Mesenchymal stem cell (in vitro differentiated cells and primary cell): ENCODE measurements around the gene MEGF9.

Experiments
- DNase-seq: peaks from one replicate; pipeline ENCODE4 v3.0.0-alpha.2; 2013
- H2AFZ ChIP-seq: one replicate; pipeline ENCODE4 v1.6.1; 2013; ENCODE audit warnings: low read depth, mild to moderate bottlenecking, control low read depth, inconsistent platforms, low read length, moderate library complexity
- H2AK5ac ChIP-seq: 2 replicates; pipeline ENCODE4 v1.6.1; 2013; ENCODE audit warnings: low read length, moderate library complexity, mild to moderate bottlenecking, inconsistent platforms; ENCODE audit not compliant: severe bottlenecking
- H2BK120ac ChIP-seq: one replicate; pipeline ENCODE4 v1.6.1; 2013; ENCODE audit warnings: low read depth, mild to moderate bottlenecking, inconsistent platforms, low read length, moderate library complexity
- H2BK12ac ChIP-seq, 2 experiments: one replicate each; pipeline ENCODE4 v1.6.1; 2013; ENCODE audit warnings: inconsistent platforms in 2 of 2, low read length in 2 of 2, mild to moderate bottlenecking in 2 of 2, moderate library complexity in 2 of 2, control low read depth in 1 of 2
- H2BK15ac ChIP-seq: one replicate; pipeline ENCODE4 v1.6.1; 2013; ENCODE audit warnings: mild to moderate bottlenecking, low read depth, inconsistent platforms; ENCODE audit not compliant: poor library complexity, severe bottlenecking
- H2BK5ac ChIP-seq: 2 replicates; pipeline ENCODE4 v1.6.1; 2013; ENCODE audit warnings: low read depth, mild to moderate bottlenecking, low read length, control low read depth, inconsistent platforms; ENCODE audit not compliant: poor library complexity, severe bottlenecking
- H3K14ac ChIP-seq, 2 experiments: one replicate each; pipeline ENCODE4 v1.6.1; 2013; ENCODE audit warnings: inconsistent platforms in 2 of 2, low read length in 2 of 2, control low read depth in 1 of 2, mild to moderate bottlenecking in 1 of 2, moderate library complexity in 1 of 2
- H3K18ac ChIP-seq, 2 experiments: one replicate each; pipeline ENCODE4 v1.6.1; 2013; ENCODE audit warnings: inconsistent platforms in 2 of 2, low read length in 2 of 2, control low read depth in 1 of 2, low read depth in 1 of 2, mild to moderate bottlenecking in 1 of 2
- H3K23ac ChIP-seq, 2 experiments: one replicate each; pipeline ENCODE4 v1.6.1; 2013; ENCODE audit warnings: inconsistent platforms in 2 of 2, low read length in 2 of 2, mild to moderate bottlenecking in 2 of 2, moderate library complexity in 2 of 2, control low read depth in 1 of 2
- H3K27ac ChIP-seq: 2 replicates; pipeline ENCODE4 v1.5.1; 2013; ENCODE audit warnings: mild to moderate bottlenecking, moderate library complexity, low read length, control low read depth, inconsistent platforms; ENCODE audit not compliant: poor library complexity, severe bottlenecking
- H3K27me3 ChIP-seq, 2 experiments: 2 replicates each; pipeline versions ENCODE4 v1.6.1 to v1.7.0; 2013; ENCODE audit warnings: low read length in 2 of 2, mild to moderate bottlenecking in 2 of 2, moderate library complexity in 2 of 2, control low read depth in 1 of 2, inconsistent platforms in 1 of 2; ENCODE audit not compliant: control insufficient read depth in 1 of 2, insufficient read depth in 1 of 2
- H3K36me3 ChIP-seq, 2 experiments: 2 replicates each; pipeline versions ENCODE4 v1.6.1 to v1.7.0; 2013; ENCODE audit warnings: low read length in 2 of 2, control low read depth in 1 of 2, inconsistent platforms in 1 of 2, low read depth in 1 of 2, mild to moderate bottlenecking in 1 of 2; ENCODE audit not compliant: insufficient read depth in 2 of 2, control insufficient read depth in 1 of 2
- H3K4ac ChIP-seq, 2 experiments: one replicate each; pipeline ENCODE4 v1.6.1; 2013; ENCODE audit warnings: inconsistent platforms in 2 of 2, low read length in 2 of 2, mild to moderate bottlenecking in 2 of 2, moderate library complexity in 2 of 2, control low read depth in 1 of 2, low read depth in 1 of 2
- H3K4me1 ChIP-seq: 2 replicates; pipeline ENCODE4 v1.6.1; 2013; ENCODE audit warnings: low read depth, low read length, control low read depth; ENCODE audit not compliant: control insufficient read depth, insufficient read depth
- H3K4me2 ChIP-seq: 2 replicates; pipeline ENCODE4 v1.6.1; 2013; ENCODE audit warnings: low read length, mild to moderate bottlenecking, inconsistent platforms; ENCODE audit not compliant: poor library complexity, severe bottlenecking
- H3K4me3 ChIP-seq, 2 experiments: 2 replicates each; pipeline versions ENCODE4 v1.5.1 to v1.7.0; 2013; ENCODE audit warnings: low read length in 2 of 2, mild to moderate bottlenecking in 2 of 2, control low read depth in 1 of 2, low read depth in 1 of 2; ENCODE audit not compliant: insufficient read depth in 1 of 2
- H3K79me1 ChIP-seq: replicated peaks from 2 replicates; pipeline ENCODE4 v1.6.1; 2013; ENCODE audit warnings: mild to moderate bottlenecking, control low read depth, low read length, inconsistent platforms; ENCODE audit not compliant: poor library complexity, severe bottlenecking
- H3K9ac ChIP-seq: 2 replicates; pipeline ENCODE4 v1.7.0; 2013; ENCODE audit warnings: mild to moderate bottlenecking, low read length, moderate library complexity
- H3K9me3 ChIP-seq: 2 replicates; pipeline ENCODE4 v1.7.0; 2013; ENCODE audit warnings: mild to moderate bottlenecking, low read length; ENCODE audit not compliant: control insufficient read depth
- H4K8ac ChIP-seq: one replicate; pipeline ENCODE4 v1.6.1; 2013; ENCODE audit warnings: inconsistent platforms, mild to moderate bottlenecking, low read length, moderate library complexity
- H4K91ac ChIP-seq: one replicate; pipeline ENCODE4 v1.6.1; 2013; ENCODE audit warnings: mild to moderate bottlenecking, low read length, inconsistent platforms
- WGBS: methylation state at CpG from one replicate; pipeline ENCODE4 v1.1.7; 2013; ENCODE audit warnings: mixed read lengths; 5-methylcytosine and 5-hydroxymethylcytosine counted together

MEGF9 gene

DNA sequence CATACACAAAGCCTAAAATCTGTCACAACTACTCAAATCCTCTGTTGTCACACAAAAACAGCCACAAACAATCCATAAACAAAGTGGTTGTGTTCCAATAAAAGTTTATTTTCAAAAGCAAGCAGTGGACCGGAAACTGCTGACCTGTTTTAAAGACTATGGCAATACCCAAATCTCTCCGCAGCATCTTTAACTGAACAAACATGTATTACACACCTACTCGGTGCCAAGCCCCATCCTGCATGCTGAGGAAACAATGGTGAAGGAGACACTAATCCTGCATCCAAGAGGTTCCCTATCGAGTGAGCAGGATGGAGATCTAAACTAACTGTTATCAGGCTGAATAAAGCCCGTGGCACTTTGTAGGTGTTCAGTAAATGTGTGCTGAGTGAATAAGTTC is 145.5 kb downstream of the MEGF9 start:
- Histone ChIP-seq H2AK5ac (no peak overlapping the region), H3K9ac (no peak overlapping the region), H3K4ac (no peak overlapping the region), H2BK12ac (no peak overlapping the region), H3K36me3 (peaks cover 22 to 65% of the 10 kb centered on the region in 2 experiments), H3K14ac (no peak overlapping the region), H3K27me3 (no peaks in the 10 kb centered on the region), H3K18ac (no peak overlapping the region), H3K4me1 (peaks cover 2% of the 10 kb centered on the region), H2BK15ac (no peak overlapping the region), H3K9me3 (no peaks in the 10 kb centered on the region), H3K4me2 (no peak overlapping the region), H3K23ac (no peak overlapping the region), H2BK5ac (no peak overlapping the region), H2BK120ac (no peak overlapping the region), H3K4me3 (no peak overlapping the region), H3K27ac (no peak overlapping the region), H3K79me1 (peaks cover 32% of the 10 kb centered on the region), H2AFZ (no peak overlapping the region), H4K8ac (no peak overlapping the region), H4K91ac (no peak overlapping the region)
- DNase-seq = no peak
- 97% methylated on average over 5 of the region's 5 CpGs for WGBS

DNA sequence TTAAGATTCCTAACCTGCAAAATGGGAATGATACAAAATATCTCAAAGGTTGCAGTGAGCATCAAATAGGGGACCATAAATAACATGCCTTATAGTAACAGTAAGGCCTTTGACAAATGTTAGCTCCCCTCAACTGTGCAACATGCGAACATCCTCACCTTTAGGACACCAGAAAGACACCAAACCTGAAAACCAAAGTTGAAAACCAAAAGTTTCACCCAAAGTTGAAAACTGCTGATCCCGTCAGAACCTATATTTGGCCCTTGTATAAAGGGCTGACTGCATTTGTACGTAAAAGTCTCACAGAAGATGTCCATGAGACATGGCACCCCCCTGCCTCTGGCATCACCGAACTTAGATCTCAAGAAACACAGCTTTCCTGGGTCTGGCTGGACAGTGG is 146.4 kb downstream of the MEGF9 start:
- Histone ChIP-seq H3K4me1 (peaks cover 2% of the 10 kb centered on the region), H3K14ac (no peak overlapping the region), H4K8ac (no peak overlapping the region), H3K18ac (no peak overlapping the region), H3K4me2 (no peak overlapping the region), H2BK15ac (no peak overlapping the region), H3K79me1 (peaks cover 32% of the 10 kb centered on the region), H3K4me3 (no peak overlapping the region), H2BK12ac (no peak overlapping the region), H3K36me3 (peaks cover 26 to 74% of the 10 kb centered on the region in 2 experiments), H3K9me3 (no peaks in the 10 kb centered on the region), H2BK120ac (no peak overlapping the region), H3K9ac (no peak overlapping the region), H3K4ac (no peak overlapping the region), H4K91ac (no peak overlapping the region), H2AK5ac (no peak overlapping the region), H2AFZ (no peak overlapping the region), H2BK5ac (no peak overlapping the region), H3K27me3 (no peaks in the 10 kb centered on the region), H3K27ac (no peak overlapping the region), H3K23ac (no peak overlapping the region)
- DNase-seq = no peak
- 100% methylated on average over 4 of the region's 4 CpGs for WGBS

DNA sequence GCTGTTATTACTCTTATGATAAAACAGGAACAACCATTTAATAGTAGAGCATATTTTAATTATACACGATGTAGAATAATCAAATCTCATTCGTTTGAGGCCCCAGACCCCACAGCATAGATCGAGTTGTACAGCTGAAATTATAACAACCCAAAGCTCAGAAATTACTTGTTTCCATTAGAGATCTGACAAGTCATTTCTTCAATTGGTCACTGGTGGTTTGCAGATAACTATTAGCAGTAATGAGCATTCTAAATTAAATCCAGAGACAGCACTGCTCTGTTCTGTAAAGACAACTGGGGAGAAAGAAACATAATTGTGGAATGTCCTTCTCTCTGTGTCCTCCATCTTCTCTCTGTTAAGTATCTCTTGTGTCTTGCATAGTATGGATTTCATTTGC is 147.2 kb downstream of the MEGF9 start:
- Histone ChIP-seq H2AK5ac (no peak overlapping the region), H2BK5ac (no peak overlapping the region), H4K91ac (no peak overlapping the region), H4K8ac (no peak overlapping the region), H2BK15ac (no peak overlapping the region), H3K18ac (no peak overlapping the region), H3K14ac (no peak overlapping the region), H3K9ac (no peak overlapping the region), H3K4me3 (no peak overlapping the region), H3K4me1 (peaks cover 2% of the 10 kb centered on the region), H3K27ac (no peak overlapping the region), H2BK12ac (no peak overlapping the region), H3K4ac (no peak overlapping the region), H3K36me3 (peaks cover 26 to 78% of the 10 kb centered on the region in 2 experiments), H2AFZ (no peak overlapping the region), H3K27me3 (no peaks in the 10 kb centered on the region), H3K4me2 (no peak overlapping the region), H2BK120ac (no peak overlapping the region), H3K9me3 (no peaks in the 10 kb centered on the region), H3K23ac (no peak overlapping the region), H3K79me1 (peaks cover 32% of the 10 kb centered on the region)
- 100% methylated on average over 2 of the region's 3 CpGs for WGBS
- no peak for DNase-seq

DNA sequence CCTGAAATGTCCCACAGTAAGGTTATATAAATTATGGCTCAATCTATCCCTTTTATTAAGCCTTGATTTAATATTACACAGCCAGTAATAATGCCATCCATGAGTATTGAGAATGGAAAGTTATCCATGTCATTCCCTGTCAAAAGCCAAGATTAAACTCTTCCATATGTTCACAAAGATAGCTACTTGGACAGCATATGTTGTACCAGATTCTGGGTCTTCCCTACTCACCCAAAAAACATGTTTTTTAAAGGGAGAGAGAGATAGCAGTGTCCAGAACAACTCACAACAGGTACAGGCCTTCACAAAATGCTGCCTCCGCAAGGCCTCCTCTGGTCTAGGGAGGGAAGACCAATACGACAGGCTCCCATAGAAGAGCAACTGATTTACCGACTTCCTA is 149.7 kb downstream of the MEGF9 start:
- DNase-seq = no peak
- Histone ChIP-seq H3K79me1 (peaks cover 33% of the 10 kb centered on the region), H3K4me2 (no peak overlapping the region), H3K36me3 (peaks cover 9 to 58% of the 10 kb centered on the region in 2 experiments), H3K18ac (no peak overlapping the region), H3K4ac (no peak overlapping the region), H3K23ac (no peak overlapping the region), H3K4me3 (no peak overlapping the region), H3K27me3 (no peaks in the 10 kb centered on the region), H2AFZ (no peak overlapping the region), H3K14ac (no peak overlapping the region), H2BK12ac (no peak overlapping the region), H4K8ac (no peak overlapping the region), H3K9ac (no peak overlapping the region), H2BK120ac (no peak overlapping the region), H2BK5ac (no peak overlapping the region), H3K4me1 (no peaks in the 10 kb centered on the region), H3K9me3 (no peaks in the 10 kb centered on the region), H2BK15ac (no peak overlapping the region), H2AK5ac (no peak overlapping the region), H3K27ac (no peak overlapping the region), H4K91ac (no peak overlapping the region)
- 100% methylated on average over 1 of the region's 3 CpGs for WGBS
